ENCODE results near the gene BEST1. TPM values are rescaled to one million over a fixed set of nuclear protein-coding genes. Genes with fewer than 3 reads are reported as not detected.
A peak's percentile ranks its signal among the peaks of the same experiment; 100 is the strongest.

BEST1 gene
- total and polyA plus RNA-seq, 12 donors, result 0.39 to 4.9 (median 1.5) TPM

GRCh38 chr11:61996933-61997332 is 46.8 kb downstream of the BEST1 start:
- H3K4me1 ChIP-seq, result peaks cover 0 to 4% (median 0%) of the 10 kb centered on the region in 9 donors
- intact Hi-C loops (cut with DNase I), result no loop called here
- H3K27me3 ChIP-seq, result no peaks in the 10 kb centered on the region
- H3K9me3 ChIP-seq, result peaks cover 0 to 22% (median 0%) of the 10 kb centered on the region in 11 donors
- WGBS, 2 donors, result 94 to 96% methylated on average over 4 of the region's 4 CpGs
- H3K27ac ChIP-seq, result no peak overlapping the region
- ATAC-seq (no peak), DNase-seq (no peak)
- no peak for TF ChIP-seq CTCF (IDR thresholded peaks at IDR 0.05)
- H3K36me3 ChIP-seq, result no peaks in the 10 kb centered on the region
- H3K4me3 ChIP-seq, result no peak overlapping the region

- peaks cover 0 to 10% (median 0%) of the 10 kb centered on the region in 9 donors for H3K4me1 ChIP-seq
- H3K27ac ChIP-seq, result no peak overlapping the region
- no peaks in the 10 kb centered on the region for H3K27me3 ChIP-seq
- ATAC-seq (no peak), DNase-seq (no peak)
- H3K9me3 ChIP-seq, result peaks cover 0 to 22% (median 0%) of the 10 kb centered on the region in 11 donors
- no peak overlapping the region for H3K4me3 ChIP-seq
- no peaks in the 10 kb centered on the region for H3K36me3 ChIP-seq
- 97 to 100% methylated on average over 7 of the region's 7 CpGs for WGBS, 2 donors
- intact Hi-C loops (cut with DNase I), result no loop called here
- TF ChIP-seq CTCF (IDR thresholded peaks at IDR 0.05), result no peak
These were observed 49.2 kb downstream of the BEST1 start for GRCh38 chr11:61999141-61999975.

- WGBS, 2 donors, result 91 to 92% methylated on average over 23 of the region's 23 CpGs
- no peak overlapping the region for H3K4me3 ChIP-seq
- TF ChIP-seq CTCF (IDR thresholded peaks at IDR 0.05), result no peak
- no peaks in the 10 kb centered on the region for H3K36me3 ChIP-seq
- no peak for ATAC-seq
- intact Hi-C loops (cut with DNase I), result no loop called here
- no peak for DNase-seq
- peaks cover 0 to 25% (median 3%) of the 10 kb centered on the region in 9 donors for H3K4me1 ChIP-seq
- peak overlapping the region in 1 of 10 donors; percentile 44 for H3K27ac ChIP-seq
- peaks cover 0 to 22% (median 0%) of the 10 kb centered on the region in 11 donors for H3K9me3 ChIP-seq
- no peaks in the 10 kb centered on the region for H3K27me3 ChIP-seq
These were observed 50.6 kb downstream of the BEST1 start for GRCh38 chr11:62000539-62001446.

Data from heart right ventricle (tissue), 16 donors.